HG02642 (cell line): Measurements from ENCODE around the gene B9D1.

Experiments
- ATAC-seq: cut with Tn5 transposase; IDR thresholded peaks from one replicate; pipeline ENCODE4 v1.9.1; 2021; ENCODE audit warnings: mild to moderate bottlenecking; ENCODE audit not compliant: unreplicated experiment, poor library complexity

Gene B9D1, protein sequence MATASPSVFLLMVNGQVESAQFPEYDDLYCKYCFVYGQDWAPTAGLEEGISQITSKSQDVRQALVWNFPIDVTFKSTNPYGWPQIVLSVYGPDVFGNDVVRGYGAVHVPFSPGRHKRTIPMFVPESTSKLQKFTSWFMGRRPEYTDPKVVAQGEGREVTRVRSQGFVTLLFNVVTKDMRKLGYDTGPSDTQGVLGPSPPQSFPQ

DNA sequence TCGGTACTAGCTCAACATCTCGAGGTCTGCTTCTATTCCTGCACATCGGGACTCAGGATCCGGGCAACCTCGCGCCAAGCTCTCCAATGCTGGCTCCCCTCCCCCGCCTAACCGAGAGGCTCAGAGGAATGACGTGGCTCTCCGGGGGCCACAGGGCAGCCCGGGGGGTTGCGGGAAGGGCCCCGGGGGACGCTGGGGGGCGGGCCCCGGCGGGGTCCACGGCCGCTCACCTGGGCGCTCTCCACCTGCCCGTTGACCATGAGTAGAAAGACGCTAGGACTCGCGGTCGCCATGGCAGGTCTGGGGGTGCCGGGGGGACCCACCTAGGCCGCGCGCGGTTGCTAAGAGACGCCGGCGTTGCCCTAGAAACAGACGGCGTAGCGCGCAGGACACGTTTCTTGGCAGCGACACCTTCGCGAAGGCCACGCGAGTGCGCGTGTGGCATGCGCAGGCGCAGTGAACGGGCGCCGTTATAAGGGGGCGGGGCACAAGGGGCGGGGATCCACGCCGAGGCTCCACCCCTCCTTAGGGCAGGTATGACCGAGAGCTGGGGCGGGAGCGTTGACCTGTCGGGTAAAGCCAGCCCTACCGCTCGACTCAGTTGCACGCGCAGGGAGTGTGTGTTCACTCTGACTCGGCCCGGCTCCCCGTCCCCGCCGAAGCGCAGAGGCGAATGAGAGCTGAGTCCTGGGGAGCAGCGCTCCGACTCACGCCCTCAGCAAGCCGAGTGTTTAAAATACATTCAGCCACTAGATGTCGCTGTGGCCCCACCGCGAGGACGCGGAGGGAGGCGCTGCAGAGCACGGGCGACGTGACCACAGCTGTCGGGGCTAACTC, at the start of gene B9D1:
Gene B9D1, minus strand, starts transcription at position 447 of the 837 bp plus-strand sequence. Its CDS starts 154 bp downstream, at position 293.
- peak; percentile 85 for ATAC-seq

DNA sequence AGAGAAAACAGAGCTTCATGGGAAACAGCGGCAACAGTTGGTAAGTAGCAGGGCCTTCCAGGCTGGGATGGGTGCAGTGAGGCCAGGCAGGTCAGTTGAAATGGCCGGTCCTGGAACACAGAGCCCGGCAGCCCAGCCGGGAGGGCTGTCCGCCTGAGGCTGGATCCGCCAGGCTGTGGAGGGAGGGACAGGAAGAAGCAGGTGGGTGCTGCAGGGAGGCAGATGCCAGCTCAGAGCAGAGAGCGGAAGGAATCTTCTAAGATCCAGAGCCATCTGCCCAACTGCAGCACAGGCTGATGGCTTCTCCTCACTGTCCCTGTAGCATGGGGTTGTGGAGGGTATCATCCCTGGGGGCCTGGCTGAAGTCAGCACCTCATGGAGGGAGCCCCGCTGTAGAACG, 49.1 kb upstream of the B9D1 start:
- no peak for ATAC-seq

DNA sequence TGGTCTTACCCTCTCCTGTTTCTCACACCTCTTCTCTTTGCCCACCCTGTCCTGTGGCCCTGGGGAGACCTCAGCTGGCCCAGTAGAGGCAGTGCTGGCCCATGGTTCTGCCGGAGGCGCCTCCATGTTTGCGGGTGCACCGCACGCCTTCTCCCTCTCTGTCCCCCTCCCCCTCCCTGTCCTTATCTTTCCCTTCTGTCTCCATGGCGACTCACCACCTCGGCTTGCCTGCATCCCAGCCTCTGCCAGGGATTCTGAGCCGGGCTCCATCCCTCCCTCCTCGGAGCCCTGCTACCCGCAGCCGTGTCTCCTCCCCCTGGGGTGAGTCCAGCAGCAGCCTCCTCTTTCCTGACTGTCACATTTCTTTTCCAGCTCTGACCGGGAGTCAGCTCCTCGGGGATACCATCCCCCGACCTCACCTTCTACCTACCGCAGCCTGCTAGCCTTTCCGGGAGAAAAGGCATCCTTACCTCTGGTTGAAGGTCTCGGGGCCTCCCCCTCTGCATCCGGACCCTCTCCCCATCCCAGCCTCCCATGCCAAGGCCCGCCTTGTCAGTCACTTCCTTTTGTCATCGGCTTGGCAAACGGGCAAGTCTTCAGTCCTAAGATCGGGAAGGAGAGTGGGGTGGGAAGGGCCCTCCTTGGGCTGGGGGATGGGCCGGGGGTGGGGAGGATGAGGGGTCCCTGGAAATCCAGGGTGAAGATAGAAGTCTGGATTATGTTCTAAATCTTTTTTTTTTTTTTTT, 48.5 kb upstream of the B9D1 start, which contains the start of gene RNF112:
Gene RNF112, plus strand, starts transcription at position 358 of the 746 bp plus-strand sequence. Its CDS starts 177 bp downstream, at position 535.
- no peak for ATAC-seq

DNA sequence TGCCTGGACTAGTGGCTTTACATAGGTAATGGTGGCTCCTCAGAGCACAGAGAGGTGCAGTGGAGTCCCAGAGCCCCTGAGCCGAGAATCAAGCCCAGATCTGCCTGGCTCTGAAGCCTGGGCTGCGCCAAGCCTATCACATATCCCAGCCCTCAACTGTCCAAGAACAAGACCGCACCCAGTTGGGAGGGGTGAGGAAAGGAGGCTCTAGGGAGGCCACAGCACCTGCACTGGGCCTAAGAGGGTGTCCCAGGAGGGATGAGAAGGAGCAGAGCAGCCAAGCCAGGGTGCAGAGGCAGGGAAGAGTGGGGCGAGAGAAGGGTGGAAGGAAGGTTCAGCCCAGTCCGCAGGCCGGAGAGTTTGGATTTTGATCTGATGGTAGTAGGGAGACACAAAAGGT, 47.6 kb upstream of the B9D1 start:
- ATAC-seq, result no peak

DNA sequence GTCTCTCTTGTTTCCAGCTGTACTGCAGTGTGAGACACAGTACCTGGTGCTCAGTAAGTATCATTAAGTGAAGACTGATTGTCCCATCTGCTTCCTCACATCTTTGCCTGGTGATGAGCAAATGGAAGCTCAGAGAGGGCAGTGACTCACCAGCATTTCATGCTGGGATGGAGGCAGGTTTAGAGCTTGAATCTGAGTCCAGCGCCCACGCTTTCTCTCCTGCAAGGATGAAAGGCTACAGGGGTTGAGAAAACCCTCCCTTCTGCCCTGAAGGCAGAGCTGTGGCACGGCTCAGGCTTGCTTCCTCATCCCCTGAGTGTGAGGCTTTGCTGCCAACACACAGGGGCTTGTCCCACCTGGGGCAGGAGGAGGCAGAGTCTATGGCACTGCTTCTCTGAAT, 47.0 kb upstream of the B9D1 start:
- ATAC-seq, result no peak

DNA sequence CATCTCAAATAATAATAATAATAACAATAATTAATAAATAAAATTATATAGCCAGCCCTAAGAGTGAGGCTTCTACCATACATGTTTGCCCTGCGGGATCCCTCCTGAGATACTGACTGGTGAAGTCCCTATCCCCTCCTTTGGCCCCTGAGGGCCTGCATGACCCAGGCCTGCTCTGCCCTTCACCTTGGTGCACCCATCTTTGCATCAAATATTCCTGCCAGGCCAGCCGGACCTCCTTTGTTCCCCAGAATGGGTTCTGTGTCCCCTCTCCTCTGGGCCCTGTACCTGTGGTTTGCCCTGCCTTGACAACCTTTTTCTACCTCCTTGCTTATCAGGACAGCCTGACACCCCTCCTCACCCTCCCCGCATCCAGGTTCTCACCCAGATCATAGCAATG, 46.5 kb upstream of the B9D1 start:
- ATAC-seq, result no peak

DNA sequence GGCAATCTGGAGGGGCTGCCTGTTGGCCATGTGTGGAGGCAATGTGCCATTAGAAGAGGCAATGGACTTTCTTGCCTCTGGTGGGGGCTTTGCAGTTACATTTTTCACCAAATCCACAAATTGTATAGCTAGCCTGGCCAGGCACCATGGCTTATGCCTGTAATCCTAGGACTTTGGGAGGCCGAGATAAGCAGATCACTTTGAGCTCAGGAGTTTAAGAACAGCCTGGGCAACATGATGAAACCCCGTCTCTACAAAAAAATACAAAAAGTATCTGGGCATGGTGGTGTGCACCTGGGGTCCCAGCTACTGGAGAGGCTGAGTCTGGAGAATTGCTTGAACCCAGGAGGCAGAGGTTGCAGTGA, 45.8 kb upstream of the B9D1 start:
- no peak for ATAC-seq

GRCh38 chr17:19407601-19408345, 45.2 kb upstream of the B9D1 start:
- ATAC-seq, result no peak

DNA sequence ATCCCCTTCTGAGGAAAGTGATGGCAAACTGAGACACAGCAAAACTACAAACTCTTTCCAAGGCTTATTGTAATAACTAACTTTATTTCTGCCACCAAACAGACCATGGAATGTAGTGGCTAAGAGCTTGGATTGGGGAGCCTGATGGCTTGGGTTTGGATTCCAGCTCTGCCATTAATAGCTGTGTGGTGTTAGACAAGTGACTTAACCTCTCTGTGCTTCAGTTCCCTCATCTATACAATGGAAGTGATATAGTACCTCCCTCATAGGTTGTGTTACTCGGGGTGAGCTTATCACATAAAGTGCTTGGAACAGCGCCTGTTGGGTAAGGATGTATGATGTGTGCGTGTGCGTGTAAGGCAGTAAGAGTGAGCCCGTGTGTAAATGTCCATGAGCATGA, 42.6 kb upstream of the B9D1 start:
- no peak for ATAC-seq

DNA sequence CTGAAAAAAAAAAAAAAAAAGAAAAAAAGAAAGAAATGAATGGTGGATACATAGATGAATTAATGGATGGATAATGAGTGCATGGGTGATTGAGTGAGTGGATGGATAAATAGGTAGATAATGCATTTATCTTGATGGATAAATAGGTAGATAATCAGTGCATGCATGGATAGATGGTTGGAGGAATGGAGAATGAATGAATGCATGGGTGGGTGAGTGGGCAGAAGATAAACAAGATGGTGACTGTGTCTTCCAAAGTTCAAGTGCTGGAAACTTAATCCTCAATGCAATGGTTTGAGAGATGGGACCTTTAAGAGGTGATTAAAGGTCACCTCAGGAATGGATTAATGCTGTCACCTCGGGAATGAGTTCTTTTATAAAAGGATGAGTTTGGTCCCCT, 41.7 kb upstream of the B9D1 start:
- no peak for ATAC-seq

GRCh38 chr17:19403021-19403420, 40.5 kb upstream of the B9D1 start:
- ATAC-seq, result no peak

GRCh38 chr17:19402171-19402570, 39.6 kb upstream of the B9D1 start:
- no peak for ATAC-seq

GRCh38 chr17:19401321-19402010, 38.9 kb upstream of the B9D1 start:
- ATAC-seq, result no peak

DNA sequence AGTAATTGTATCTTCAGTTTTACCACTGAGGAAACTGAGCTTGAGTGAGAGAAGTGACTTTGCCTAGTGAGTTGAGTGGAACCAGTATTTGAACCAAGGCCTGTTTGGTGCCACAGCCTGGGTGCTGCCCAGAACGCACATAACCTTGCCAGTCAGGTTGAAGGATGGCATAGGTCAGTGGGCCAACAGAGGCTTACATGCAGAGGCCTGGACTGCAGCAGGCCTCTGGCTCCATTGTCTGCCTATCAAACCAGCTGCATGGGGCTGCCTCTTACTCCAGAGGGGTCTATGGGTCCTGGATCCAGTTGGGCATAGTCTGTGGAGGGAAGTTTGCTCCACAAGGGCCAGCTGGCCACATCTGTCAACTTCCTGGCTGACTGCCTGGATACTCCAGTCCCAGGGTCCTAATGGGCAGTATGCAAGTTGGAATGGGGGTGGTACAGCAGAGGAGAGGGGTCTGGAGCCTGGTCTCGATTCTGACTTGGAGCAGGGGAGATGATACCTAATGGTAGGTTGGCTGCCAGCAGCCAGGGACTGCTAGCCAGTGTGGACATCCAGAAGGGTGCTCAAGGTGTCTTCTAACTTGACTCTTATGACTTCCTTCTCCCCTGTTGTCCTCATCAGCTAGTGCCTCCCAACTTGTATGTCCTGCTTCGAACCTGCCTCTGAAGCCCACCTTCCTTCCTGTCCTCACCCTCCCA, 37.4 kb upstream of the B9D1 start:
- ATAC-seq, result no peak

DNA sequence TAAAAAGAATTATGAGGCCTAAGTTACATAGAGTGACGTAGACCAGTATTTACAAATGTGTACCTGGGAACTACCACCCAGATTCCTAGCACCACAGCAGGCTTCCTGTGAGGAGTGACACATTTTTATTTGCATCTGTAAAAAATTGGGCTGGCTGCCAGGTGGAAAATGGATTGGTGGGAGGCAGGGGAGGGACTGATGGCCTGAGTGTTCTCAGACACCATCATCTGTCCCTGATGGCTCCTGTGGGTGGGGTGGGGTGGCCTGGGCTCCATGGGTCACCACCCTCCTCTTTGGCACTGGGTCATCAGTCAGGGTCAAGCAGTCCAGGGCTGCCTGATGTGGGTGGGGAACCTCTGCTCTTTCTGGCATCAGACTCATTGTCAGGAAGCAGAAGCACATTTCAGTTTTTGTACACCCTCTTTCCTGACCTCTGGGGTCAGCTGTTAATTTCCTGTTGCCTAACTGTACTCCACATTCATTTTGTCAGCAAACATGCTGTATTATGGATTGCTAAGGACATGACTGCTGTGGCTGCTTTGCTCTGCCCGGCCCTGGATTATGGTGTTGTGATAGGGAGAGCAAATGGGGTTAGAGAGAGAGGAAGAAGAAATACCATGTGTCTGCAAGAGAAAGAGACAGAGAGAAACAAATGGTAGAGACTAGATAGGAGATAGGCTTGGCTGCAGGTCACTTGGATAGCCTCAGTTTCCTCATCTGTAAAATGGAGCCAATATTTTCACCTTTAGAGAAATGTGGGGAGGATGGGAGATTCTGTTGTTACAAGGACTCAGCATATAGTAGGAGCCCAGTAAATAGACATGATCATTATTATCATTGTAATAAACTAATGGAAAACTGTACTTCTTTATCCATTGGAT, 36.0 kb upstream of the B9D1 start:
- no peak for ATAC-seq

GRCh38 chr17:19397556-19398041, 35.1 kb upstream of the B9D1 start:
- ATAC-seq, result no peak

GRCh38 chr17:19392303-19392702, 29.8 kb upstream of the B9D1 start:
- no peak for ATAC-seq

GRCh38 chr17:19391432-19391831, 28.9 kb upstream of the B9D1 start:
- ATAC-seq, result no peak
